GM12891 (cell line): ENCODE data around the gene ACAD9.

Experiments used
- POLR2A ChIP-seq: IDR thresholded peaks from 2 replicates; pipeline ENCODE4 v1.6.1; 2011; ENCODE audit warnings: low read depth, low read length, control low read depth
- POLR2AphosphoS5 ChIP-seq: IDR thresholded peaks from 2 replicates; pipeline ENCODE4 v1.6.1; 2011; ENCODE audit warnings: low read depth, low read length, control low read depth
- TAF1 ChIP-seq: IDR thresholded peaks from 2 replicates; pipeline ENCODE4 v1.6.1; 2011; ENCODE audit warnings: low read depth, low read length, control low read depth

GRCh38 chr3:128873244-128874022, 6.0 kb upstream of the ACAD9 start:
- TF ChIP-seq POLR2AphosphoS5 = no peak
- no peak for TF ChIP-seq TAF1
- no peak for TF ChIP-seq POLR2A
